GM19328 (cell line): Measurements from ENCODE around the gene ZSCAN5B.
"Not testable (repeated sequence)": the region's sequence is repeated elsewhere in the genome, so short reads cannot be mapped to it uniquely, and the experiment has no call there.

Experiments used
- ATAC-seq: cut with Tn5 transposase; IDR thresholded peaks from one replicate; pipeline ENCODE4 v1.9.1; 2021; ENCODE audit warnings: mild to moderate bottlenecking, moderate library complexity; ENCODE audit not compliant: unreplicated experiment

Gene ZSCAN5B

GRCh38 chr19:56176310-56176709, 21.3 kb downstream of the ZSCAN5B start:
- not testable (repeated sequence) for ATAC-seq

DNA sequence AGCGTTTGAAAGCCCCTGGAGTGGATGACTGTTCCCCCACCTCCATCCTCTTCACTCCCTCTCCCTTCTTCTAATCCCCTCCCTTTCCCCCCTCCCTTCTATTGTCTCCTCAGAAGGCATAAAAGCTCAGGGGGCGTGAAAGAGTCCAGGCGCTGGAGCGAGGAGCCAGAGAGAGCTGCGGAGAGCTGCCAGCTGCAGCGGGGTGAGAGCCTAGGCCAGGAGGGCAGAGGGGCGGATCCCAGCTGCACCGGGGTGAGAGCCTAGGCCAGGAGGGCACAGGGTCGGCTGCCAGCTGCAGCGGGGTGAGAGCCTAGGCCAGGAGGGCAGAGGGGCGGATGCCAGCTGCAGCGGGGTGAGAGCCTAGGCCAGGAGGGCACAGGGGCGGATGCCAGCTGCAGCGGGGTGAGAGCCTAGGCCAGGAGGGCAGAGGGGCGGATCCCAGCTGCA, 21.7 kb downstream of the ZSCAN5B start, which contains the start of gene GALP:
Gene GALP, plus strand, starts transcription at position 148 of the 447 bp plus-strand sequence. CDS start 1,101 bp downstream, outside the sequence.
- ATAC-seq, result not testable (repeated sequence)

- no peak for ATAC-seq
Observed at GRCh38 chr19:56174550-56174949, 23.0 kb downstream of the ZSCAN5B start.

DNA sequence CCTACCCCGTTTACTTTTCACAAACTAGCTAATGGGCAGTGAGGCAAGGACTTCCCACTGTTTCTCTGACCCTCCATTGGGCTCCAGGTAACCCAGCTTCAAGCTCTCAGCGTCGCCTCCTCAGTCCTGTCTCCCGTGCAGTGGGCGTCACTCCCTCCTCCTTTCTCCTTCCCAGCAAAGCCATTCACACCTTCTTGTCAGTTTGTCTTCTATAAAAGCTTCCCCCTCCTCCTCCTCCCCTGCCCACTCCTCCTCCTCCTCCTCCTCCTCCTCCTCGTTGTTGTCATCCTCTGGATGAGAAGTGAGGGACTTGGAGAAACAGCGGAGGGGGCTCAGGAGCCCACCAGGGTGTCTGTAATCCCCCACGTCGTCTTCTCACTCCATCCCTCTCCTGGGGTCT, 23.5 kb downstream of the ZSCAN5B start:
- ATAC-seq, result no peak

GRCh38 chr19:56170261-56170660, 27.3 kb downstream of the ZSCAN5B start:
- no peak for ATAC-seq

GRCh38 chr19:56167064-56167578, 30.5 kb downstream of the ZSCAN5B start:
- no peak for ATAC-seq

- ATAC-seq, result no peak
Observed at GRCh38 chr19:56163097-56163496, 34.5 kb downstream of the ZSCAN5B start.

DNA sequence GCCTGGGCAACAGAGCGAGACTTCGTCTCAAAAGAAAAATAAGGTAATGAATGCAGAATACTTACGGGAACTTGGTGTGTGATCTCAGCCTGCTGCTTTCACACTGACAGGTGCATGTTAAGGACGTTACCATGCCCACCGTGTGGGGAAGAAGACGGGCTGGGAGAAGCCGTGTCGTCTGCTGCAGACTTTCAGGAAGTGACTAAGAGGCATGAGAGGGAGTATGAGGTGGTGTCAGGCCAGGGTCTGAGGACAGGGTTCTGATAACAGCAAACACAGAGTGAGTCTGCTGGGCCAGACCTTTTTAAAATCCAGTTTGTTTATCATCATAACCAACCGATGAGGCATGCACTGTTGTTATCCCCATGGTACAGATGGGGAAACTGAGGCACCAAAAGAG, 35.3 kb downstream of the ZSCAN5B start:
- ATAC-seq, result no peak

DNA sequence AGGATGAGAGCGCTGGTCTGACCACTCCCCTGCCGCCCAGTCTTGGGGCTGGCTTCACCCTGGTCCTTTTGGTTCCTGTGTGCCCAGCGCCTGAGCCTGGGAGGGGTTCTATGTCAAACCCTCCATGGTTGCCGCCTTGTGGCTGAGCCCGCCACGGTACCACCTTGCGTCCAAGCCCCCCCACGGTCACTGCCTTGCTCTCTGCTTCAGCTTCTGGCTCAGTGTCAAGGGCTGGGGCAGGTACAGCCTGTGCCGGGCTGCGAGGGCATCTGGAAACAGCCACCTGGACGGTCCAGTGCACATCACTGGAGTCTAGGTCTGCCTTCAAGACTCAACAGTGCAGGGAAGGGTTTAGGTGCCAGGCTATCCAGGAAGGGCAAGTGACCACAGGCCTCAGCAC, 36.0 kb downstream of the ZSCAN5B start:
- ATAC-seq, result no peak

DNA sequence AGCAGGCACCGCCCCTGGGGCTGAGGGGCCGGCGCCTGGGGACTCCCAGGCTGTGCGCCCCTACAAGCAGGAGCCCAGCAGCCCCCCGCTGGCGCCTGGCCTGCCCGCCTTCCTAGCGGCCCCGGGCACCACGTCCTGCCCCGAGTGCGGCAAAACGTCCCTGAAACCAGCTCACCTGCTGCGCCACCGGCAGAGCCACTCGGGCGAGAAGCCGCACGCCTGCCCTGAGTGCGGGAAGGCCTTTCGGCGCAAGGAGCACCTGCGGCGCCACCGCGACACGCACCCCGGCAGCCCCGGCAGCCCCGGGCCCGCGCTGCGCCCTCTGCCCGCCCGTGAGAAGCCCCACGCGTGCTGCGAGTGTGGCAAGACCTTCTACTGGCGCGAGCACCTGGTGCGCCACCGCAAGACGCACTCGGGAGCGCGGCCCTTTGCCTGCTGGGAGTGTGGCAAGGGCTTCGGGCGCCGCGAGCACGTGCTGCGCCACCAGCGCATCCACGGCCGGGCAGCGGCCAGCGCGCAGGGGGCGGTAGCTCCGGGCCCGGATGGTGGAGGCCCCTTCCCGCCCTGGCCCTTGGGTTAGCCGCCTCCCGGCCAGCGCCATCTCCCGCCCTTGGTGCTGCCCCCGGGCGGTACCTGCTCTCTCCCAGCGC, 37.8 kb downstream of the ZSCAN5B start:
- ATAC-seq, result no peak

DNA sequence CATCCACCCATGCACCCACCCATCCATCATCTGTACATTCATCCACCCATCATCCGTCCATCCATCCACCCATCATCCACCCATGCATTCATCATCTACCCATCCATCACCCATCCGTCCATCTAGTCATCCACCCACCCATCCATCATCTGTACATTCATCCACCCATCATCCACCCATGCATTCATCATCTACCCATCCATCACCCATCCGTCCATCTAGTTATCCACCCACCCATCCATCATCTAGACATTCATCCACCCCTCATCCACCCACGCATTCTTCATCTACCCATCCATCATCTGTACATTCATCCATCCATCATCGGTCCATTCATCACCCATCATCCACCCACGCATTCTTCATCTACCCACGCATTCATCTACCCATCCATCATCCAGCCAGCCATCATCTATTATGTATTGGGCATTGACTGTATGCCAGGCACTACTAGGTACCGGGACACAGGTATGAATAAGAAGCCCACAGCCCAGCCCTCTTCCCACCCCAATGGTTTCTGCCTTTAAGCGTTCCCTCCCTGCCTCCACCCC, 38.5 kb downstream of the ZSCAN5B start:
- no peak for ATAC-seq

- ATAC-seq, result no peak
Observed at GRCh38 chr19:56158170-56158757, 39.3 kb downstream of the ZSCAN5B start.

DNA sequence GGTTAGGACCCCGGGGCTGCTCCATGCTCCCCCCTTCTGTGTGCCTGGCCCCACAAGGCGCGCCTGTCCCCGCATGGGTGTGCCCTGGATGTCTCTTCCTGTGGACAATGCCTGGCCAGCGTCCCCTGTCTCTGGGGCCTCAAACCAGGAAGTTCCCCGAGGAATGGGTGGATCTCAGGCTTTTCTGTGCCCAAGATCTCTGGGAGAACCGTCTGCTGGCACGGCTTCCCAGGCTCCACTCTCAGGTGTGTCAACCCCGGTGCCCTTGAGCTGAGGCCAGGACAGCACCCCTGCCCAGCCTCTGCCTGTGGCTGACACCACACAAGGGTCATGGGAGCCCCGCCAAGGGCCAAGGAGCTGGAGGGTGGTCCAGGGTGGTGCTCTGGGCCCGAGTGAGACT, 40.8 kb downstream of the ZSCAN5B start:
- no peak for ATAC-seq

- ATAC-seq, result no peak
Observed at GRCh38 chr19:56155124-56155687, 42.4 kb downstream of the ZSCAN5B start.

DNA sequence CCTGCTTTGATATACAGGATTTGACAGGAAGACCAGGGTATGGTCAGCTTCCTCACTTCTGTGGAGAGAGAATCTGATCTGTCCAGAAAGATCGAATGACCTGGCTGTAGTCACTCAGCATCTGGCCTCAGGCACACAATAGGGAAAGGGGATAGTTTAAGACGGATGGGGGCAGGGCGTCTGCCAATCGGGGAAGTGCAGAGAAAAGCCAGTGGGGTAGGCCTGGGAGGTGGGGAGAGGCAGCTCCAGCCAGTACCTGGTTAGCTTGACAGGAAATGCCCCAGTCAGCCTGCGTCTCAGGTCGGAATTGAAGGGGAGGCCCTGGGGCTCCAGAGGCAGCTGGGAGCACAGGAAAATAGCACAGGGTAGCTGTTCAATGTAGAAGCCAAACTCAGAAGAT, 44.1 kb downstream of the ZSCAN5B start:
- ATAC-seq, result no peak

GRCh38 chr19:56152644-56153043, 44.9 kb downstream of the ZSCAN5B start:
- ATAC-seq, result no peak

DNA sequence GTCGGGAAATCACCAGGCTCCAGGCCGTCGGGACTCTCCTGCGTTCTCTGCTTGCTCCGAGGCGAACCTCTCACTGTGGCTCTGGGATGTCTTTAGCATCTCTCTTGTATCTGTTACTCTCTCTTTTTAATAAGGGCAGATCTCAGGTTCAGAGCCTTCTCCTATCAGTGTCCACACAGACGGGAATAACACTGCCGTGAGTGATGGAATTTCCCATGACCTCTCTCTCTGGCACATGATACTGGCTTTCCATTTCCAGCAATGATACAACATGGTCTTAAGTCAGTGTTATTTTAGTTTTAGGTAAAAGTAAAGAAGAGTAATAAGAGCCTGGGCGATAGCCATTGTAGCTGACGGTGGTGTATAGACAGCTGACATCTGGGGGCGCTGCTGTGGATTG, 47.2 kb downstream of the ZSCAN5B start:
- ATAC-seq, result no peak

DNA sequence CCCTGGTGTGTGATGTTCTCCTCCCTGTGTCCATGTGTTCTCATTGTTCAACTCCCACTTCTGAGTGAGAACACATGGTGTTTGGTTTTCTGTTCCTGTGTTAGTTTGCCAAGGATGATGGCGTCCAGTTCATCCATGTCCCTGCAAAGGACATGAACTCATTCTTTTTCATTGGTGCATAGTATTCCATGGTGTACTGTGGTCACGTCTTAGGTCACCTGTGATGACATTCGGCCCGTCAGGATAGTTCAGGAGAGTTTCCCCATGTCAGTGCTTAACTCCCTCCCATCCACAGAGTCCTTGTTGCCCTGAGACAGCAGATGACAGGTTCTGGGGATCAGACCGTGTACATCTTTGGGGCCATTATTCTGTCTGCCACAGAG, 47.9 kb downstream of the ZSCAN5B start:
- no peak for ATAC-seq

DNA sequence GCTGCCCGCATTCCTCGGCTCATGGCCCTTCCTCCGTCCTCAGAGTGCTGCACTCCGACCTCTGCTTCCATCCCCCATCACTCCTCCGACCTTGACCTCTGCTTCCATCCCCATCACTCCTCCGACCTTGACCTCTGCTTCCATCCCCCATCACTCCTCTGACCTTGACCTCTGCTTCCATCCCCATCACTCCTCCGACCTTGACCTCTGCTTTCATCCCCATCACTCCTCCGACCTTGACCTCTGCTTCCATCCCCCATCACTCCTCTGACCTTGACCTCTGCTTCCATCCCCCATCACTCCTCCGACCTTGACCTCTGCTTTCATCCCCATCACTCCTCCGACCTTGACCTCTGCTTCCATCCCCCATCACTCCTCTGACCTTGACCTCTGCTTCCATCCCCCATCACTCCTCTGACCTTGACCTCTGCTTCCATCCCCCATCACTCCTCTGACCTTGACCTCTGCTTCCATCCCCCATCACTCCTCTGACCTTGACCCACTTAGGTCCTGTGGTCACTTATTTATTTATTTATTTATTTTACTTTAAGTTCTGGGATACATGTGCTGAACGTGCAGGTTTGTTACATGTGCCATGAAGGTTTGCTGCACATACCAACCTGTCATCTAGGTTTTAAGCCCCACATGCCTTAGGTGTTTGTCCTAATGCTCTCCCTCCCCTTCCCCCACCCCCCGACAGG, 48.5 kb downstream of the ZSCAN5B start:
- not testable (repeated sequence) for ATAC-seq

DNA sequence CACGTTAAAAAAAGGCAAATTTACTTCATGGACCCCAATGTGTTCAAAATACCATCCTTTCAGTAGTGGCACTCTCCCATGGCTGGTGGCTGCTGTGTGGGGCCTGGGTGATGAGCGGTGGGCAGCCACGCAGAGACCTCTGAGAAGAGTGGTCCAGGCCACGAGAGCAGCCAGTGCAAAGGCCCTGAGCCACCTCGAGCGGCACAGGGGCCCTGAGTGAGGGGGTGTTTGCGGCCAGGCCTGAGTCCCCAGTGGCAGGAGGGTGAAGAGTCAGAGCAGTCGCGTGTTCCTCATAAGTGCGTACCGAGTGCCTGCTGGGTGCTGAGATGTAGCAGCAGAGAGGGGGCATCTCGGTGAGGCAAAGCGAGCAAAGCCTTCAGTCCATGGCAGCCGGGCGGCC, 49.5 kb downstream of the ZSCAN5B start:
- ATAC-seq, result no peak

- ATAC-seq, result no peak
Observed at GRCh38 chr19:56147307-56147706, 50.3 kb downstream of the ZSCAN5B start.
